HepG2 (cell line): ENCODE data around the gene TMEM131L. TPM values are rescaled to one million over a fixed set of nuclear protein-coding genes. Genes with fewer than 3 reads are reported as not detected.

Source experiments
- ATF2 ChIP-seq: sonication (generic); formaldehyde crosslinking; IDR thresholded peaks from 2 replicates; pipeline ENCODE4 v1.4.0; 2020; ENCODE audit warnings: missing genetic modification reagents
- HMG20A ChIP-seq: IDR thresholded peaks from 2 replicates; pipeline ENCODE4 v1.6.1; 2016; ENCODE audit warnings: borderline replicate concordance
- LCORL ChIP-seq, 2 experiments: fragments of 450-650 bp in 1 of 2; sonication (generic) in 1 of 2; formaldehyde crosslinking in 1 of 2; IDR thresholded peaks; 2 replicates each; pipeline versions ENCODE4 v1.5.0 to v1.6.1; 2017 to 2020; ENCODE audit warnings: antibody characterized with exemption in 1 of 2, missing genetic modification reagents in 1 of 2
- NFKB2 ChIP-seq: sonication (generic); formaldehyde crosslinking; IDR thresholded peaks from 2 replicates; pipeline ENCODE4 v1.4.0; 2020; ENCODE audit warnings: missing genetic modification reagents, borderline replicate concordance
- SRSF1 ChIP-seq: fragments of 200-400 bp; formaldehyde crosslinking; optimal IDR thresholded peaks from 2 replicates; pipeline ENCODE3; 2017; ENCODE audit warnings: mild to moderate bottlenecking, low read depth, low read length, moderate library complexity
- ZBTB20 ChIP-seq: sonication (generic); formaldehyde crosslinking; IDR thresholded peaks from 2 replicates; pipeline ENCODE4 v1.8.1; 2023; ENCODE audit warnings: missing genetic modification reagents, low read depth, mild to moderate bottlenecking, borderline replicate concordance
- ZBTB40 ChIP-seq, 2 experiments: fragments of 450-650 bp in 1 of 2; sonication (generic) in 1 of 2; formaldehyde crosslinking in 1 of 2; IDR thresholded peaks; 2 replicates each; pipeline versions ENCODE4 v1.6.1 to v1.8.0; 2016 to 2022; ENCODE audit warnings: antibody characterized with exemption in 1 of 2, mild to moderate bottlenecking in 1 of 2, missing genetic modification reagents in 1 of 2
- ZMYM2 ChIP-seq: sonication (generic); formaldehyde crosslinking; IDR thresholded peaks from 2 replicates; pipeline ENCODE4 v1.8.0; 2022; ENCODE audit warnings: mild to moderate bottlenecking, missing genetic modification reagents
- ZNF383 ChIP-seq: sonication (generic); formaldehyde crosslinking; IDR thresholded peaks from 2 replicates; pipeline ENCODE4 v1.4.0; 2020; ENCODE audit warnings: missing genetic modification reagents, mild to moderate bottlenecking, borderline replicate concordance
- ZNF432 ChIP-seq: sonication (generic); formaldehyde crosslinking; IDR thresholded peaks from 2 replicates; pipeline ENCODE4 v1.5.0; 2020; ENCODE audit warnings: missing genetic modification reagents, mild to moderate bottlenecking, borderline replicate concordance
- ZNF747 ChIP-seq: sonication (generic); formaldehyde crosslinking; IDR thresholded peaks from 2 replicates; pipeline ENCODE4 v1.8.1; 2023; ENCODE audit warnings: missing genetic modification reagents, mild to moderate bottlenecking, borderline replicate concordance
- ZNF83 ChIP-seq: sonication (generic); formaldehyde crosslinking; IDR thresholded peaks from 2 replicates; pipeline ENCODE4 v1.4.0; 2020; ENCODE audit warnings: missing genetic modification reagents, mild to moderate bottlenecking, borderline replicate concordance
- ZNF850 ChIP-seq: sonication (generic); formaldehyde crosslinking; conservative IDR thresholded peaks from 2 replicates; pipeline ENCODE4 v1.9.0; 2021; ENCODE audit warnings: mild to moderate bottlenecking, missing genetic modification reagents
- polyA plus RNA-seq, 8 experiments: library from polyadenylated mRNA; depleted of rRNA in 3 of 8; stranded (reverse) in 7 of 8; unstranded in 1 of 8; fragments of >200 nt; fragmentation: Illumina TruSeq in 4 of 8; extraction: Trizol in 4 of 8; gene quantifications; 2 replicates each; pipeline versions ENCODE4 v1.2.1 to v1.2.3, GENCODE V29; 2011 to 2016; ENCODE audit warnings: low read depth in 4 of 8, missing spikeins in 1 of 8, mixed read lengths in 1 of 8; ENCODE audit not compliant: insufficient read depth in 1 of 8
- total RNA-seq, 5 experiments: library from RNA; depleted of rRNA; stranded (reverse); fragments of >200 nt; fragmentation: Illumina TruSeq; extraction: Trizol; gene quantifications; 2 replicates each; pipeline ENCODE4 v1.2.3, GENCODE V29; 2016; ENCODE audit warnings: low read depth in 1 of 5
- TF ChIP-seq, protein P1 (sequence below): fragments of 450-650 bp; IDR thresholded peaks from 2 replicates; pipeline ENCODE4 v1.6.1; 2017; ENCODE audit warnings: mild to moderate bottlenecking

Gene TMEM131L
- total and polyA plus RNA-seq, 2 of the 13 experiments (the other 11 are each of a cell fraction or from before 2014, with no cell fraction given) = 2.2 to 4.5 TPM

DNA sequence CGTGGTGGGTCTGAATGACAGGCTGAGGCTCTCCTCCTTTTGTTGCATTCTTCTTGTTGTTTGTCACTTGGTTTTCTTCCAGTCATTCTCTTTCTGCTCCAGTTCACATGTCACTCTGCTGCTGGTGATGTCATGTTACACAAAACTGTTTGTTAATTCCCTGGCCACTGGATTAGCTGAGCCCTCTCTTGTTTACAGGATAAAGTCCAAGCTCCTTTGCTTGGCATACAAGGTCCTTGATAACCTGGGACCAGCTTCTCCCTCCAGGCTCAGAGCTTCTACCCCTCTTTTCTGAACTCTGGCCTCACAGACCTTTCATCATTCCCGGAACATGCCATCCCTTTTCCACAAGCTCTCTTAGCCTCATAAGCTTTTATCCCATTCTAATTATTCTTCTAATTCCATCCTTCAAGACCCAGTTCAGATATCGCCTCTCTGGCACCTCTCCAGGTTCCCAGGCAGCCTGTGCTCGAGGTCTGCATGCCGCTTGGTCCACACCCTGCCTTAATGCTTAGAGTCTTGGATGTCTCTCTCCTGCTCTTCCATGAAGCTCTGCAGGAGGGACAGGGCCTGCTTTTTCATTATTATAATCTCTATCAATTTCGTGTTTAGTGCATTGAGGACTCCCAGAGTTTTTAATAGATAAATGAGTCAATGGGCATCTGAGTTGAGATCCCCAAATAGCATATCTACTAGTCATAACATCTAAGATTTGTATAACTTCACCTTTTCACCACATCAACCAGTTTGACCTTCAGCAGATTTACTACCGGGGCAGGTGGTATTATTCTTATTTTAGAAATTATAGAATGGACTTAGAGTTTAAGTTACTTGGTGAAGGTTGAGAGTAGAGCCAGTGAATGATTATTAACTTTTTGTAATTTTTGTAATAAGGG is 98.7 kb downstream of the TMEM131L start (continued):
- TF ChIP-seq LCORL (IDR thresholded peaks at IDR 0.05) (0 out of 2 replicates have a peak, but pooled peaks have one; percentile 27), LCORL (CRISPR knock-in tag; IDR thresholded peaks at IDR 0.05) (peak; percentile 88), ZNF83 (CRISPR knock-in tag) (no peak), ZNF747 (CRISPR knock-in tag) (no peak), ZNF850 (CRISPR knock-in tag) (no peak), NFKB2 (no peak), ZNF383 (CRISPR knock-in tag) (no peak), ZBTB40 (IDR thresholded peaks at IDR 0.05) (no peak), ZBTB40 (CRISPR knock-in tag; IDR thresholded peaks at IDR 0.05) (no peak), HMG20A (CRISPR knock-in tag) (peak; percentile 95), ZNF432 (no peak), SRSF1 (no peak), ZMYM2 (0 out of 2 replicates have a peak, but pooled peaks have one; percentile 70), ATF2 (CRISPR knock-in tag) (peak; percentile 99), ZBTB20 (CRISPR knock-in tag) (peak; percentile 76; the same call in 1 of the 2 replicates)
- TF ChIP-seq, protein P1, sequence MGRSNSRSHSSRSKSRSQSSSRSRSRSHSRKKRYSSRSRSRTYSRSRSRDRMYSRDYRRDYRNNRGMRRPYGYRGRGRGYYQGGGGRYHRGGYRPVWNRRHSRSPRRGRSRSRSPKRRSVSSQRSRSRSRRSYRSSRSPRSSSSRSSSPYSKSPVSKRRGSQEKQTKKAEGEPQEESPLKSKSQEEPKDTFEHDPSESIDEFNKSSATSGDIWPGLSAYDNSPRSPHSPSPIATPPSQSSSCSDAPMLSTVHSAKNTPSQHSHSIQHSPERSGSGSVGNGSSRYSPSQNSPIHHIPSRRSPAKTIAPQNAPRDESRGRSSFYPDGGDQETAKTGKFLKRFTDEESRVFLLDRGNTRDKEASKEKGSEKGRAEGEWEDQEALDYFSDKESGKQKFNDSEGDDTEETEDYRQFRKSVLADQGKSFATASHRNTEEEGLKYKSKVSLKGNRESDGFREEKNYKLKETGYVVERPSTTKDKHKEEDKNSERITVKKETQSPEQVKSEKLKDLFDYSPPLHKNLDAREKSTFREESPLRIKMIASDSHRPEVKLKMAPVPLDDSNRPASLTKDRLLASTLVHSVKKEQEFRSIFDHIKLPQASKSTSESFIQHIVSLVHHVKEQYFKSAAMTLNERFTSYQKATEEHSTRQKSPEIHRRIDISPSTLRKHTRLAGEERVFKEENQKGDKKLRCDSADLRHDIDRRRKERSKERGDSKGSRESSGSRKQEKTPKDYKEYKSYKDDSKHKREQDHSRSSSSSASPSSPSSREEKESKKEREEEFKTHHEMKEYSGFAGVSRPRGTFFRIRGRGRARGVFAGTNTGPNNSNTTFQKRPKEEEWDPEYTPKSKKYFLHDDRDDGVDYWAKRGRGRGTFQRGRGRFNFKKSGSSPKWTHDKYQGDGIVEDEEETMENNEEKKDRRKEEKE = no peak
